SU-DHL-6 (cell line): ENCODE data around the gene TBX6.

Experiments
- H2AFZ ChIP-seq: fragments of 200-600 bp; sonication (generic); 2 replicates; pipeline ENCODE4 v1.6.1; 2014; ENCODE audit warnings: low read depth, mild to moderate bottlenecking, moderate library complexity, mixed read lengths, antibody characterized with exemption, low read length; ENCODE audit not compliant: severe bottlenecking
- H3F3A ChIP-seq: fragments of 200-600 bp; shearing (Covaris generic); 2 replicates; pipeline ENCODE4 v1.6.0; 2016; ENCODE audit warnings: antibody characterized with exemption, mild to moderate bottlenecking; ENCODE audit not compliant: insufficient read depth
- H3K27ac ChIP-seq: fragments of 200-600 bp; sonication (generic); 2 replicates; pipeline ENCODE4 v1.5.1; 2016; ENCODE audit warnings: low read depth, mild to moderate bottlenecking, low read length, moderate library complexity, mixed read lengths
- H3K27me3 ChIP-seq: fragments of 200-600 bp; sonication (generic), shearing (Covaris generic); 2 replicates; pipeline ENCODE4 v1.6.0; 2014; ENCODE audit warnings: mild to moderate bottlenecking, low read length
- H3K36me3 ChIP-seq: fragments of 200-600 bp; sonication (generic); 2 replicates; pipeline ENCODE4 v1.6.1; 2014; ENCODE audit warnings: mild to moderate bottlenecking, low read length, mixed read lengths
- H3K4me2 ChIP-seq: fragments of 300-600, 200-600 bp; shearing (Covaris generic), sonication (generic); 2 replicates; pipeline ENCODE4 v1.6.0; 2014; ENCODE audit warnings: low read length, low read depth, mild to moderate bottlenecking; ENCODE audit not compliant: poor library complexity, severe bottlenecking
- H3K4me3 ChIP-seq: fragments of 200-600 bp; sonication (generic); 2 replicates; pipeline ENCODE4 v1.5.1; 2014; ENCODE audit warnings: antibody characterized with exemption, low read length, mild to moderate bottlenecking, mixed read lengths; ENCODE audit not compliant: insufficient read depth, poor library complexity, severe bottlenecking
- H3K79me2 ChIP-seq: fragments of 200-600 bp; sonication (generic); 2 replicates; pipeline ENCODE4 v1.6.1; 2014; ENCODE audit warnings: mild to moderate bottlenecking, low read length, moderate library complexity; ENCODE audit not compliant: insufficient read depth
- H3K9ac ChIP-seq: fragments of 200-600 bp; sonication (generic); 2 replicates; pipeline ENCODE4 v1.7.0; 2014; ENCODE audit warnings: mild to moderate bottlenecking, low read length
- H3K9me2 ChIP-seq: fragments of 200-600 bp; sonication (generic); replicated peaks from 2 replicates; pipeline ENCODE4 v1.6.1; 2014; ENCODE audit warnings: low read length; ENCODE audit not compliant: insufficient read depth
- H3K9me3 ChIP-seq: fragments of 200-600 bp; sonication (generic); 2 replicates; pipeline ENCODE4 v1.6.1; 2014; ENCODE audit warnings: low read length, mixed read lengths; ENCODE audit not compliant: insufficient read depth
- H4K20me1 ChIP-seq: fragments of 200-600 bp; sonication (generic); 2 replicates; pipeline ENCODE4 v1.6.1; 2014; ENCODE audit warnings: low read depth, mild to moderate bottlenecking, antibody characterized with exemption, low read length, moderate library complexity, mixed read lengths
- EZH2phosphoT487 ChIP-seq: fragments of 200-600 bp; sonication (generic), shearing (Covaris generic); conservative IDR thresholded peaks from 2 replicates; pipeline ENCODE4 v1.6.1; 2018; ENCODE audit warnings: mild to moderate bottlenecking, antibody characterized with exemption, low read length, moderate library complexity, mixed read lengths
- TF ChIP-seq, protein P1 (sequence below): fragments of 200-600 bp; sonication (generic); IDR thresholded peaks from one replicate; pipeline ENCODE4 v1.5.1; 2017; ENCODE audit warnings: antibody characterized with exemption, mild to moderate bottlenecking, low read length, moderate library complexity; ENCODE audit not compliant: insufficient read depth, poor library complexity, severe bottlenecking

TBX6 gene

GRCh38 chr16:30092373-30093010 is 768 bp upstream of the TBX6 start:
- TF ChIP-seq EZH2phosphoT487, result no peak
- TF ChIP-seq, protein P1, sequence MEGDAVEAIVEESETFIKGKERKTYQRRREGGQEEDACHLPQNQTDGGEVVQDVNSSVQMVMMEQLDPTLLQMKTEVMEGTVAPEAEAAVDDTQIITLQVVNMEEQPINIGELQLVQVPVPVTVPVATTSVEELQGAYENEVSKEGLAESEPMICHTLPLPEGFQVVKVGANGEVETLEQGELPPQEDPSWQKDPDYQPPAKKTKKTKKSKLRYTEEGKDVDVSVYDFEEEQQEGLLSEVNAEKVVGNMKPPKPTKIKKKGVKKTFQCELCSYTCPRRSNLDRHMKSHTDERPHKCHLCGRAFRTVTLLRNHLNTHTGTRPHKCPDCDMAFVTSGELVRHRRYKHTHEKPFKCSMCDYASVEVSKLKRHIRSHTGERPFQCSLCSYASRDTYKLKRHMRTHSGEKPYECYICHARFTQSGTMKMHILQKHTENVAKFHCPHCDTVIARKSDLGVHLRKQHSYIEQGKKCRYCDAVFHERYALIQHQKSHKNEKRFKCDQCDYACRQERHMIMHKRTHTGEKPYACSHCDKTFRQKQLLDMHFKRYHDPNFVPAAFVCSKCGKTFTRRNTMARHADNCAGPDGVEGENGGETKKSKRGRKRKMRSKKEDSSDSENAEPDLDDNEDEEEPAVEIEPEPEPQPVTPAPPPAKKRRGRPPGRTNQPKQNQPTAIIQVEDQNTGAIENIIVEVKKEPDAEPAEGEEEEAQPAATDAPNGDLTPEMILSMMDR, result peak; percentile 93
- peak overlapping the region; percentile 96 for H3K4me2 ChIP-seq
- H3K9ac ChIP-seq, result peak overlapping the region; percentile 85
- H3K79me2 ChIP-seq, result no peaks in the 10 kb centered on the region
- no peaks in the 10 kb centered on the region for H3K27me3 ChIP-seq
- no peaks in the 10 kb centered on the region for H4K20me1 ChIP-seq
- H2AFZ ChIP-seq, result peak overlapping the region; percentile 80
- H3K36me3 ChIP-seq, result peaks cover 2% of the 10 kb centered on the region; the same call in 1 of the 2 replicates
- H3K9me3 ChIP-seq, result peaks cover 12% of the 10 kb centered on the region
- peak overlapping the region; percentile 78 for H3K4me3 ChIP-seq
- peaks cover 24% of the 10 kb centered on the region for H3F3A ChIP-seq
- H3K9me2 ChIP-seq, result no peaks in the 10 kb centered on the region
- H3K27ac ChIP-seq, result peak overlapping the region; percentile 87

DNA sequence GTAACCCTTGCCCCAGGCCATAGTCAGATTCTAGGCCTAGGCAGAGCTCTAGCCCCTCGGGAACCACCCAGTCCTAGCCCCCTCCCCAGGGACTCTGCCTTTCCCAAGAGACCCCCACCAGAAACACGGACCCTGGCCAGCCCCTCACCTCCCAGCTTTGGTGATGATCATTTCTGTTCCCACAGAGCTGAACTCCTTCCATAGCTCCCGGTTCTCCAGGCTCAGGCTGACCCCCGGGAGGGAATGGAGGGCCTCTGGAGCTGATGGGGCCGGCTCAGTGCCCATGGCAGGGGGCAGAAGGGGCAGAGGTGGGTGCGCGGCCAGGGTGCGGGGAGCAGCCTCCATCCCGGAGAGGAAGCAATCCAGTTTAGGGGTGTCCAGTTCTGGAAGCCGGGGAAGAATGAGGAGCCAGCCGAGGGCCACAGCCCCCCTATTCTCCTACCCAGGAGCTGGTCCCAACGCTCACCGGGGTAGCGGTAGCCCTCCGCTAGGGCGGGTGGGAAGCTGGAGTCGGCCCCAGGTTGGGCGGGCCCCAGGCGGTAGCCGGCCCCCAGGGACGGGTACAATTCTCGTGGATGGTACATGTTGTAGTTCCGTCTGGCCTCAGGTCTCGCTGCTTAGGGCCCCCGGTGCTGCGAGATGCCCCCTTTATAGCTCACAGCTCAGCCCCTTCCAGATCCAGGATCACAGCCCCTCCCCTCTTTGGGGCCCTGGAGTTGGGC is 953 bp downstream of the TBX6 start:
- no peak overlapping the region for H2AFZ ChIP-seq
- H3K9me2 ChIP-seq, result no peaks in the 10 kb centered on the region
- H3K36me3 ChIP-seq, result no peaks in the 10 kb centered on the region
- no peaks in the 10 kb centered on the region for H3K27me3 ChIP-seq
- no peaks in the 10 kb centered on the region for H3K9me3 ChIP-seq
- peak overlapping the region; percentile 96 for H3K4me2 ChIP-seq
- H3K4me3 ChIP-seq, result no peak overlapping the region
- peaks cover 28% of the 10 kb centered on the region for H3F3A ChIP-seq
- H4K20me1 ChIP-seq, result no peaks in the 10 kb centered on the region
- peak overlapping the region; percentile 85; the same call in 1 of the 2 replicates for H3K9ac ChIP-seq
- H3K27ac ChIP-seq, result no peak overlapping the region
- TF ChIP-seq, protein P1, result no peak
- no peak for TF ChIP-seq EZH2phosphoT487
- H3K79me2 ChIP-seq, result no peaks in the 10 kb centered on the region

DNA sequence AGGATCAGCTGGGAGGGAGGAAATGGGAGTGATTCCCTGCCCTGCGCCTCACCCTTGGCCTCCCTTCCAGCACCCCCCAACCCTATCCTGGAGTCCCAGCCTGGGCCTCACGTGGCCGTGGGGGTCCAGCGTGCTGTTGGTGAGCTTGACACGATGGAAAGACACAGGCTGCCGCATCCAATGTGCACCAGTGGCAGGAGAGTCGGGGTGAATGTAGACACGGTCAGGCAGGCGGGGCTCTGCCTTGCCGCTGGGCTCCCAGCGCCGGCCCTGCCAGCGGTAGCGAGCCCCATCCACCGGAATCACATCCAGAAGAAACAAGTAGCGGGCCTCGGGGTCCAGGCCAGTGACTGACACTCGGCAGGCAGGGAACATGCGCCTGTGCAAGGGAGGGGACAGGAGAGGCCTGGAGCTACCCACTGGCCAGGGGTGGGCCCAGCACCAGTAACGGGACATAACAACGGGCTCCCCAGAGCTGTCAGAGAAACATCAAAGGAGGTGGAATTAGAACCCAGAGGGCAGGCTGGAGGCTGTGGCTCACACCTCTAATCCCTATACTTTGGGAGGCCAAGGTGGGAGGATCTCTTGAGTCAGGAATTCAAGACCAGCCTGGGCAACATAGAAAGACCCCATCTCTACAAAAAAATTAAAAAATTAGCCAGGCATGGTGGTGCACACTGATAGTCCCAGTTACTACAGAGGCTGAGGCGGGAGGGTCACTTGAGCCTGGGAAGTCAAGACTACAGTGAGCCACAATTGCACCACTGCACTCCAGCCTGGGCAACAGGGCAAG is 2.7 kb downstream of the TBX6 start:
- Histone ChIP-seq H3K9me3 (no peaks in the 10 kb centered on the region), H3F3A (peaks cover 23% of the 10 kb centered on the region), H3K4me3 (no peak overlapping the region), H3K27ac (no peak overlapping the region), H4K20me1 (no peaks in the 10 kb centered on the region), H3K9ac (no peak overlapping the region), H3K36me3 (no peaks in the 10 kb centered on the region), H3K79me2 (no peaks in the 10 kb centered on the region), H3K27me3 (no peaks in the 10 kb centered on the region), H3K4me2 (no peak overlapping the region), H2AFZ (no peak overlapping the region), H3K9me2 (no peaks in the 10 kb centered on the region)
- TF ChIP-seq EZH2phosphoT487, result no peak
- TF ChIP-seq, protein P1, result no peak
